GM19043 (cell line): ENCODE measurements around the gene OR13F1.
"Not testable (repeated sequence)": the region's sequence is repeated elsewhere in the genome, so short reads cannot be mapped to it uniquely, and the experiment has no call there.

ENCODE experiments used
- ATAC-seq: cut with Tn5 transposase; IDR thresholded peaks from one replicate; pipeline ENCODE4 v1.9.1; 2021; ENCODE audit warnings: low read depth; ENCODE audit not compliant: unreplicated experiment

The OR13F1 gene, protein sequence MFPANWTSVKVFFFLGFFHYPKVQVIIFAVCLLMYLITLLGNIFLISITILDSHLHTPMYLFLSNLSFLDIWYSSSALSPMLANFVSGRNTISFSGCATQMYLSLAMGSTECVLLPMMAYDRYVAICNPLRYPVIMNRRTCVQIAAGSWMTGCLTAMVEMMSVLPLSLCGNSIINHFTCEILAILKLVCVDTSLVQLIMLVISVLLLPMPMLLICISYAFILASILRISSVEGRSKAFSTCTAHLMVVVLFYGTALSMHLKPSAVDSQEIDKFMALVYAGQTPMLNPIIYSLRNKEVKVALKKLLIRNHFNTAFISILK

DNA sequence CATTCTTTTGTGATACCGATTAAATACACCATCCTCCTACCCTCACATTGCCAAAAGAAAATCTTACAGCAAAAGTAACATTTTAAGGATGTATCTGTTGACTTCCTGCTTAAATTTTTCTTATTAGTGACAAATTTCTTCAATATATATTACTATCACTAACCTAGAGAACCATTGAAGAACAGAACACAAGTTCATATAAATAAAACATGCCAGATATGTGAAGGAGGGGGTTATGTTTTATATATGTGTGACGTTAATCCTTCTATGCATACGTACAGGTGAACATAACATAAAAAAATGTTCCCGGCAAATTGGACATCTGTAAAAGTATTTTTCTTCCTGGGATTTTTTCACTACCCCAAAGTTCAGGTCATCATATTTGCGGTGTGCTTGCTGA, at the start of gene OR13F1:
Gene OR13F1, plus strand, starts transcription at position 301 of the 400 bp plus-strand sequence. Its CDS starts 0 bp downstream, at position 301.
- no peak for ATAC-seq

DNA sequence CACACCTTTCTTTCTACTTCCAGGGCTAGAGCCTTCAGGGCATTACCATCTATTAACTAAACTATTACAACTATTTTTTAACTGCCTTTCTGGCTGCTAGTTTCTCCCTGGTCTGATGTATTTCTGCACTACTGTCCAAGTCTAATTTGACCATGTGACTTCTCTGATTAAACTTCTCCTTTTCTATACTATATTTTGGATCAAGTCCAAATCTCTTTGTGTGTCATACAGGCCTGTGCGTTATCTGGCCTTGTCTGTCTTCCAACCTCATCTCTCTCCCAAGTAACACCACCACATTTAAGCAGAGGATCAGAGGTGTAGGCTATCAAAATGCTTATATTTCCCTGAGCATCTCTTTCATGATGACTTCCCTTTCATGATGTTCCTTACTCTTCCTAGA, 47.2 kb upstream of the OR13F1 start:
- ATAC-seq = no peak

DNA sequence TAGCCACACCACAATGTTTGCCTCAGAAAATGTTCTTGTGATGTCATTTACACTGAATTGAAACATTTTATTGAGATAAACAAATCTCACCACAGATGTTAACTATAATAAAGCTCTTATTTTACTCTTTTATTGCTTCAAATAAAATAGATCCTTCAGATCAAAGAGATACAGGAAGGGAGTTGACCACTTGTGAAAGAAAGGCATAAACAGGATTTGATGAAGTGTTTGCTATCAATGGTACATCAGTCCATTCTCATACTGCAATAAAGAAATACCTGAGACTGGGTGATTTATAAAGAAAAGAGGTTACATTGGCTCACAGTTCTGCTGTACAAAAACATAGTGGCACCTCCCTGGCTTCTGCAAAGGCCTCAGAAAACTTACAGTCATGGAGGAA, 40.2 kb upstream of the OR13F1 start:
- no peak for ATAC-seq

DNA sequence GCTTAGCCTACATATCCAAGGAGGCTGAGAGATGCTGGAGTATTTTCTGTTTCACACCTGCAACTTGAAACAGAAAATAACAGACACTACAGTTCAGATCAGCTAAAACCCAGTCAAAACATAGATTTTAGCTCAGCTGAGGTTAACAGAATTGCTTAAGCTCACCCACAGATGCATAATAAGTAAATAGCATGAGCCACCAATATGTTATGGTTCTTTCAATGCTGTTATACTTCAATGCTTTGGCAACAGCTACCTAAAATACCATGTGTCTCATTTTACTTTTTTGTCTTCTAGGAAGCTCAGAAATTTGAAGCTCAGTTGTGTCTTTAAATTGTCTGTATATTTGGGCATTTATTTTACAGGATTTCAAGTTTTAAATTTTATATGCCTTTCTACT, 35.8 kb upstream of the OR13F1 start:
- no peak for ATAC-seq

DNA sequence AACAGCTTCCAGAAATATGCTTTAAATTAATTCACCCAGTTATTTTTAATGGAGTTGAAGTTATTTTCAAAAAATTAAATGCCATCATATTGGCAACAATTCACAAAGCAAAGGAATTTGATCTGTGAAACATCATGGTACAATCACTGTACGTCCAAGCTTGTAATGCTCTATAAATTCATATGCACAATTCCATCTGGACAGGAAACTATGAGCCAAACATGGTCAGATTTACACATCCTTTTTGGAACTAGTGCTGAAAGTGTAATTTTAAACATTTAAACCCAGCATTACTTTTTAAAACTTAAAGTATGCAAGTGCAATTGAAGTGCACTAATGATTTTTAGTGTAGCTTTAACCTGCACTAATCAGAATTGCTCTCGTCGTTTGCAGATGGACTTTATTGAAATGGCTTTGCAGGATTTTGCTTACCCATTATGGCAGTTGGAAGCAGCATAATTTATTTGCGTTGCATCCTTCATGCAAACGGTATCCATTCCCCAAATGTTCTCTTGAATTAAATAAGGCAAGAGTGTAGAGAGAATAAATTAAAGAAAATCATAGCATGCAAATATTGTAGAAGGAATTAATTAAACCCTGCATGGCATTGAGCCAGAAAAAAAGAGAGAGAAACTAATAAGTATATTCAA, 21.0 kb upstream of the OR13F1 start:
- ATAC-seq = no peak

DNA sequence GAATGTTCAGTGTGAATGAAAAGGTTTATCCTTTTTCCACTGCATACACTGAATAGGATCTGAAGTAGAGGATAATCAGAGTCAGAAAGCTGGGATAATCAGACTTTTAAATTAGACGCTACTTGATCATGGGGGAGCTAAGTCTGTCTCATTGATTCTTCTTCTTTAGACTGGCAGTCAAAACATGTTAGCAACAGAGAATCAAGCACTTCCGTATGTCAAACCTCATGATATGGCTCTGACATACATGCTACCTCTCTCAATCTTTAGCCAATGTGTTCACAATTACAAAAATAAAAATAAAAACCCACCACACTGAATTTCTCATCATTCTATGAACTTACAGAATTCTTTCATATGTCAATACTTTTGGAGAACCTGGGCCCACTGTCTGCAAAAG, 19.0 kb upstream of the OR13F1 start:
- no peak for ATAC-seq

DNA sequence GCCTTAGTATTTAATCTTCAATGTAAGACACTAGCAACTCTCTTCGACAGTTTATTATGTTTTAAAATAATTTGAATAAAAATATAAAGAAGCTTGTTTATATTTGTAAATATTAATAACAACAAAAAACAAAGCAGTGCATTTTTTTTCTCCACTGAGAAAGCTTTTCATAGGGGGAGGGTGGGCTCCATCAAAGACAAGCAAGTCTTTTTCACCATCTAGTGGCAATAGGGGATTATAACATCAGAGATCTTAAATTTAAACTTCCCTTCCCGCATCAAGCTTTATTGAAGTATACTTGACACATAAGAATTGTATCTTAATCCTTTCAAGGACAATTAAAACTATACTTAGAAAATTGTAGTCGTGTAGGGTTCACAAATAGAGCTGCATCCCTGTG, 9.3 kb upstream of the OR13F1 start:
- ATAC-seq = no peak

DNA sequence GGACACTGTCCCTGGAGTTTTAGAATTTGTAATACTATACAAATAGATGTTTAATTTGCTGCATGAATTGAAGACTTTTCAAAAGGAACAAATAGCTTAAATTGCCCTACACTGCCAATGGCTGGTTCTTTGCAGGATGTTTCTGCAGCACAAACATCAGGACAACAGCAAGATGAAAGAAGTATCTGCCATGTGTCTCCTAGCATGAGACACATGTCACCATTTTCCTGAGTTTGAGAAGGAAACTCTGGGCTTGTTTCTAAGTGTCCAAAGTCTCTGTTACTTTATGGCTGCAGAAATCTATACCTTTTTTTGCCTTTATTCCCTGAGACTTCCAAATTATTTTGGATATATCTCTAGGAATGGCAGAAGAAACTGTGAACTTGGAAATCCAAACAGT, 623 bp upstream of the OR13F1 start:
- ATAC-seq = no peak

DNA sequence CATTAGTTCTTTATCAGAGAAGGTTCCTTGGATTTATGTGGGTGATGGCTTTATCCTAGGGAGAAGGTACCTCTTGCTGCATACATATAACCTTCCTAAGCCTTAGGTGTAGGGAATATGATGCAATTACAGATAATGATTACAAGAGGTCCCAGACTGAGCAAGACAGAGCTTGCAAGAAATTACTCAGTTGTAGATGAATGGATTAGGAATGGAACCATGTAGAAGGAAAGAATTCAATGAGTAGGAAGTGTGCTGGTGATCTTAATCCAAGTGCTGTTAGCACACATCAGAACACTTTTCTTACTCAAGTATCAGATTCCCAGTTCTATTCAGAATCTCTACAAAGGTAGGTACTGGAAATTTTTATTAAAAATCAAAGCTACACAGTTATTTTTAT, 2.5 kb downstream of the OR13F1 start:
- no peak for ATAC-seq

DNA sequence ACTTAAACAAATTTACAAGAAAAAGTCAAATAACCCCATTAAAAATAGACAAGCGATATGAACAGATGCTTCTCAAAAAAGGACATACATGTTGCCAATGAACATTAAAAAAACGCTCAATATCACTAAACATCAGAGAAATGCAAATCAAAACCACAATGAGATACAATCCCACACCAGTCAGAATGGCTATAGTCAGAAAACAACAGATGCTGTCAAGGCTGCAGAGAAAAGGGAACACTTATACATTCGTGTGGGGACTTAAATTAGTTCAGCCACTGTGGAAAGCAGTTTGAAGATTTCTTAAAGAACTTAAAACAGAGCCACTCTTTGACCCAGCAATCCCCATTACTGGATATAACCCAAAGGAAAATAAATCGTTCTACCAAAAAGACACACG, 10.8 kb downstream of the OR13F1 start:
- no peak for ATAC-seq

DNA sequence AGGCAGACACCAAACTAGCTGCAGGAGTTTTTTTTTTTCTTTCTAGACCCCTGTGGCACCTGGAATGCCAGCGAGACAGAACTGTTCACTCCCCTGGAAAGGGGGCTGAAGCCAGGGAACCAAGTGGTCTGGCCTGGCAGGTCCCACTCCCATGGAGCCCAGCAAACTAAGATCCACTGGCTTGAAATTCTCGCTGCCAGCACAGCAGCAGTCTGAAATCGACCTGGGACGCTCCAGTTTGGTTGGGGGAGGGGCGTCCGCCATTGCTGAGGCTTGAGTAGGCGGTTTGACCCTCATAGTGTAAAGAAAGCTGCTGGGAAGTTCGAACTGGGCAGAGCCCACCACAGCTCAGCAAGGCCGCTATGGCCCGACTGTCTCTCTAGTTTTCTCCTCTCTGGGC, 16.2 kb downstream of the OR13F1 start:
- not testable (repeated sequence) for ATAC-seq

DNA sequence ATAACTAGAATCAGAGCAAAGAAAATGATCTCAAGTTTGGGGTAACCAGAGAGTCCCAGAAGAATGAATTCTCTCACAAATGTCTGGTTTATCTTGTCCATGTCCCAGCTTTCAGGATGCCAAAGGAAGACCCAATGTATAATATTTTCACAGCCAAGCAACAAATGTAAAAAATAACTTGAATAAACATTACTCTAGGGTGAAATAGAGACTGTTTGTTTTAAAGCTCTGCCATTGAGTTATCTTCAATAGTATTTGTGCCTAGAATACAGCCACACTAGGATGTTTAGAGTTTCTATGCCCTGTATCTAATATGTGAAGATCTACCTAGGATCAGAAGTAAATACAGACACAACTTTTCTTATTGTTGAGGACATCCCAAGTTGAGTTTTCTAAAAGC, 23.0 kb downstream of the OR13F1 start, which contains the start of gene OR13C4:
Gene OR13C4, minus strand, starts transcription at position 101 of the 400 bp plus-strand sequence. Its CDS starts 0 bp downstream, at position 101.
- no peak for ATAC-seq

DNA sequence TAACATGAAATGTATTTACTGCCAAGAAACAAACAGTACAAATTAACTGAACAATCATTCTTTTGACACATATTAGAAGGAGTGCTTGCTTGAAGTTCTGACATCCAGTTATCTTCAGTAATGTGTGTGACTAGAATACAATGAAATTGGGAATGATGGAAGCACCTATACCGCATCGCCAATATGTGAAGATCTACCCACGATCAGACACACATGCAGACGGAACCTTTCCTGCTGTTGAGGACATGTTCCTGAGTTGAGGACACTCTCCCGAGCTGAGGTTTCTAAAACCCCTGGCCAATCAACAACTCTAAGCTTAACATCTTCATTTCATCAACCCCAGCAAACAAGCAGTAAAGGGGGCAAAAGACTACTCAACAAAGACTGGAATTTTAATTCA, 32.7 kb downstream of the OR13F1 start, which contains the start of gene OR13C3:
Gene OR13C3, minus strand, starts transcription at position 101 of the 400 bp plus-strand sequence. CDS start 133 bp downstream, outside the sequence.
- ATAC-seq = no peak

DNA sequence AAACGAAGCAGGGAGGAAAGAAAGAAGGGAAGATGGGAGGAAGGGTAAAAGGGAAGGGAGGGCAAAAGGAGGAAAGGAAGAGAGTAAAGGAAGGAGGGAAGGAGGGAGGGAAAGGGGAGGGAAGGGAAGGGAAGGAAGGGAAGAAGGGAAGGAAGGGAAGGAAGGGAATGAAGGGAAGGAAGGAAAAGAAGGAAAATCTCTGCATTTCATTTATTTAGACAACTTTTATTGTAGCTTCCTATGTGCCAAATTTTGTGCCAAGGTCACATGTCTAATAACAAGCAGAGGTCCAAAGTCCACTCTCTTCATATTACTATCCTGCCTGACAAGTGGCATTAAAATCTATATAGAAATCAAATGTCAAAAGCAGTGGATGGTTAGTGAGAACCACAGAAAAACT, 35.2 kb downstream of the OR13F1 start:
- no peak for ATAC-seq

DNA sequence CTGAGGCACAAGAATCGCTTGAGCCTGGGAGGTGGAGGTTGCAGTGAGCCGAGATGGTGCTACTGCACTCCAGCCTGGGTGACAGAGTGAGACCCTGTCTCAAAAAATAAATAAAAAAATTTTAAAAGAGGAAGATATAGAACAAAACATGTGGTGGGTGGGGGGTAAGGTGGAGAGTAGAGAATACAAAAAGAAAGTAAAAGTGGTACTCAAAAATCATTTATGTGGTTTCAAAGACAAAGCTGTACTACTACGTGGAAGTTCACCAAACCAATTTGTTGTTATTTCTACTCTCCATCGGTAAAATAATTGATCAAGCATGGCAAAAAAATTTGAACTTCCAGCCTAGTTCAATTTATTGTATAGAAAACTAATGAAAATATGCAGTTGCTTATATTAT, 40.6 kb downstream of the OR13F1 start:
- no peak for ATAC-seq

DNA sequence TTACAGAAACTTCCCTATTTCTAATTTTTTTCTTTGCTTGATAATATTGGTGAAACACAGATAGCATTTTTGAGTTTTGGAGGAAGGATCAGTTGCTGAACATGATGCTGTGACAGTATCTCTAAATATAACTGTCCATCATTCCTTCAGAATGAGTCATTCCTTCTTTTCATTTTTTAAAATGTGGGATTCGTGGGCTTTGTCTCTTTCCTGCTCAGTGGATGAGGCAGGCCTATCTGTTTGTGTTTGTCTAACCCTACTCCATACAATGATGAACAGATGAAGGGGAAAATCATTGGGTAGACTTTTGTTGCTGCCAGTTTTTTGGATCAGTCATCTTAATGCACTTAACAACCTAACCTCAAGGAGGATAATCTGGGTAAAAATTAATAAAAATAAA, 49.2 kb downstream of the OR13F1 start:
- no peak for ATAC-seq
